GM23338 (cell line): ENCODE measurements around the gene GDF10. TPM values are rescaled to one million over a fixed set of nuclear protein-coding genes. Genes with fewer than 3 reads are reported as not detected.

Source experiments
- ATAC-seq: fragments of 200-7000 bp; cut with Tn5 transposase; 3 replicates; pipeline ENCODE4 v1.9.1; 2020
- DNase-seq: peaks from one replicate; pipeline ENCODE4 v3.0.0-alpha.2; 2015; ENCODE audit warnings: low spot score
- H2AFZ ChIP-seq: fragments of 200-600 bp; sonication (generic); 2 replicates; pipeline ENCODE4 v1.8.0; 2016; ENCODE audit warnings: antibody characterized with exemption, mild to moderate bottlenecking, moderate library complexity
- H3F3A ChIP-seq: fragments of 200-600 bp; sonication (generic); replicated peaks from 2 replicates; pipeline ENCODE4 v1.8.0; 2017; ENCODE audit warnings: antibody characterized with exemption, mixed run types, low read depth
- H3K27ac ChIP-seq: fragments of 200-600 bp; sonication (generic); 2 replicates; pipeline ENCODE4 v1.6.1; 2016; ENCODE audit warnings: low read depth
- H3K27me3 ChIP-seq: fragments of 200-600 bp; sonication (generic); 2 replicates; pipeline ENCODE4 v1.8.0; 2016; ENCODE audit warnings: mild to moderate bottlenecking, mixed run types, moderate library complexity; ENCODE audit not compliant: insufficient read depth
- H3K36me3 ChIP-seq: fragments of 200-600 bp; sonication (generic); 2 replicates; pipeline ENCODE4 v1.8.0; 2016; ENCODE audit warnings: mild to moderate bottlenecking; ENCODE audit not compliant: insufficient read depth
- H3K4me1 ChIP-seq: fragments of 200-600 bp; sonication (generic); 2 replicates; pipeline ENCODE4 v1.8.0; 2016; ENCODE audit warnings: mild to moderate bottlenecking, moderate library complexity; ENCODE audit not compliant: insufficient read depth
- H3K4me2 ChIP-seq: fragments of 200-600 bp; sonication (generic); 2 replicates; pipeline ENCODE4 v1.7.1; 2017; ENCODE audit warnings: mixed run types
- H3K4me3 ChIP-seq: fragments of 200-600 bp; sonication (generic); 2 replicates; pipeline ENCODE4 v1.6.1; 2016; ENCODE audit warnings: mixed run types
- H3K79me2 ChIP-seq: fragments of 200-600 bp; sonication (generic); replicated peaks from 2 replicates; pipeline ENCODE4 v1.8.0; 2017; ENCODE audit warnings: mild to moderate bottlenecking; ENCODE audit not compliant: insufficient read depth
- H3K9me2 ChIP-seq: fragments of 200-600 bp; sonication (generic); 2 replicates; pipeline ENCODE4 v1.8.0; 2017; ENCODE audit not compliant: insufficient read depth
- H4K20me1 ChIP-seq: fragments of 200-600 bp; sonication (generic); replicated peaks from 2 replicates; pipeline ENCODE4 v1.8.0; 2017; ENCODE audit warnings: mild to moderate bottlenecking; ENCODE audit not compliant: insufficient read depth
- H3K27ac Mint-ChIP-seq: 2 replicates; pipeline ENCODE4 v1.8.0; 2020; ENCODE audit warnings: inconsistent platforms, mild to moderate bottlenecking, moderate library complexity, mixed read lengths
- H3K27me3 Mint-ChIP-seq: 3 replicates; pipeline ENCODE4 v1.8.0; 2022; ENCODE audit warnings: low read depth, mild to moderate bottlenecking, moderate library complexity, mixed read lengths, inconsistent platforms; ENCODE audit not compliant: insufficient read depth, poor library complexity
- H3K36me3 Mint-ChIP-seq: 3 replicates; pipeline ENCODE4 v1.8.0; 2021; ENCODE audit warnings: low read depth, mild to moderate bottlenecking, inconsistent platforms, moderate library complexity, mixed read lengths
- H3K4me1 Mint-ChIP-seq: 3 replicates; pipeline ENCODE4 v1.8.0; 2020; ENCODE audit warnings: mild to moderate bottlenecking, inconsistent platforms, mixed read lengths
- H3K4me3 Mint-ChIP-seq: 3 replicates; pipeline ENCODE4 v1.8.0; 2021; ENCODE audit warnings: moderate library complexity, mild to moderate bottlenecking, inconsistent platforms, mixed read lengths
- H3K9me3 Mint-ChIP-seq: 3 replicates; pipeline ENCODE4 v1.8.0; 2020; ENCODE audit warnings: moderate library complexity, mild to moderate bottlenecking, inconsistent platforms, mixed read lengths
- STAT1 ChIP-seq: IDR thresholded peaks from one replicate; pipeline ENCODE4 v1.6.1; 2016; ENCODE audit warnings: antibody characterized with exemption; ENCODE audit not compliant: unreplicated experiment
- ZNF114 ChIP-seq: fragments of 250-450 bp; sonication (Bioruptor Pico); IDR thresholded peaks from 2 replicates; pipeline ENCODE4 v1.5.0; 2020; ENCODE audit warnings: mild to moderate bottlenecking, moderate library complexity
- ZNF331 ChIP-seq: fragments of 250-450 bp; sonication (Bioruptor Pico); IDR thresholded peaks from 2 replicates; pipeline ENCODE4 v1.5.0; 2020; ENCODE audit warnings: low read depth, mild to moderate bottlenecking, moderate library complexity
- ZNF462 ChIP-seq: fragments of 250-450 bp; sonication (Bioruptor Pico); IDR thresholded peaks from 2 replicates; pipeline ENCODE4 v1.5.0; 2020; ENCODE audit warnings: mild to moderate bottlenecking, moderate library complexity
- polyA plus RNA-seq: library from polyadenylated mRNA; unstranded; fragments of >200 nt; fragmentation: Nextera tagmentation; extraction: Ambion mirVana; gene quantifications from 2 replicates; pipeline ENCODE4 v1.2.1, GENCODE V29; 2016
- total RNA-seq: library from RNA; depleted of rRNA; stranded (reverse); fragments of >200 nt; shearing (Covaris generic); gene quantifications from 2 replicates; pipeline ENCODE4 v1.2.3, GENCODE V29; 2014
- TF ChIP-seq, protein P1 (sequence below): IDR thresholded peaks from 2 replicates; pipeline ENCODE4 v1.6.1; 2016; ENCODE audit warnings: antibody characterized with exemption
- TF ChIP-seq, protein P2 (sequence below), 2 experiments: fragments of 200-600 bp in 1 of 2; sonication (generic) in 1 of 2; conservative IDR thresholded peaks; 2 replicates each; pipeline versions ENCODE4 v1.5.1 to v1.6.1; 2016 to 2017; ENCODE audit warnings: antibody characterized with exemption in 2 of 2, low read depth in 2 of 2, mild to moderate bottlenecking in 2 of 2, moderate library complexity in 1 of 2

The GDF10 gene
- total and polyA plus RNA-seq, 2 experiments from 2014 or later, result 0.21 TPM; not detected in 1

DNA sequence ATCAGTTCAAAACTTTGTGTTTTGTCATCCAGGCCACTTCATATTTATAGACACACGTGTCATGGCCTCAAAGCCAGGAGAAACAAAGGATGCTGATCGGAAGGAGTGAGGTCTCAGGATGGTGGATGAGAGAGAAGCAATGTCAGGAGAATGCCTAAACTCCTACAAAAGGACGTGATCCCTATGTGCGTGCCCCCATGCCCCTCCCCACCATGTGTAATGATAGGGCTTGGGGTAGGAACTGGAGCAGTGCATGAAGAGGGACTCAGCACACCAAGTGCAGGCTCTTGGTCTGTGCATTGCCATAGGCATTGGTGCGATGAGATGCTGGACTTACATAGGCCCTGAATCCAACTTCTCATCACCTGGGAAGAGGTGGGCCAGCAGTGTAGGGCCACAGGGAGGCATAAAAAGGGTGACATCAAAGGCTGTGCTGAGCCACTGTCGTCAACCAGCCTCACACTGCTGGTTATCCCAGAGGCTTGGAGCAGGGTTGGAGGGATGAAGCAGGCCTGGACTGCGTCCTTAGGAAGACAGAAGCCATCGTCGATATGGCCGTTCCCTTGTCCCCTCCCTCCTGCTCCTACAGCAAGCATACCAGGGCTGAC is 46.9 kb upstream of the GDF10 start:
- H3K9me2 ChIP-seq, result peaks cover 14% of the 10 kb centered on the region; the same call in 1 of the 2 replicates
- ATAC-seq (no peak), DNase-seq (no peak)
- H3K4me2 ChIP-seq, result no peak overlapping the region
- no peak overlapping the region for H3K4me3 Mint-ChIP-seq
- H3K27ac ChIP-seq, result no peak overlapping the region
- H3K27me3 Mint-ChIP-seq, result peaks cover 6% of the 10 kb centered on the region
- H3F3A ChIP-seq, result no peaks in the 10 kb centered on the region
- H3K36me3 Mint-ChIP-seq, result no peaks in the 10 kb centered on the region
- no peaks in the 10 kb centered on the region; the same call in 2 of the 3 replicates for H3K4me1 Mint-ChIP-seq
- no peaks in the 10 kb centered on the region for H4K20me1 ChIP-seq
- H3K9me3 Mint-ChIP-seq, result no peaks in the 10 kb centered on the region
- H3K4me3 ChIP-seq, result no peak overlapping the region
- no peaks in the 10 kb centered on the region for H3K79me2 ChIP-seq
- H3K36me3 ChIP-seq, result no peaks in the 10 kb centered on the region
- TF ChIP-seq, protein P1, sequence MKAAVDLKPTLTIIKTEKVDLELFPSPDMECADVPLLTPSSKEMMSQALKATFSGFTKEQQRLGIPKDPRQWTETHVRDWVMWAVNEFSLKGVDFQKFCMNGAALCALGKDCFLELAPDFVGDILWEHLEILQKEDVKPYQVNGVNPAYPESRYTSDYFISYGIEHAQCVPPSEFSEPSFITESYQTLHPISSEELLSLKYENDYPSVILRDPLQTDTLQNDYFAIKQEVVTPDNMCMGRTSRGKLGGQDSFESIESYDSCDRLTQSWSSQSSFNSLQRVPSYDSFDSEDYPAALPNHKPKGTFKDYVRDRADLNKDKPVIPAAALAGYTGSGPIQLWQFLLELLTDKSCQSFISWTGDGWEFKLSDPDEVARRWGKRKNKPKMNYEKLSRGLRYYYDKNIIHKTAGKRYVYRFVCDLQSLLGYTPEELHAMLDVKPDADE, result no peak
- TF ChIP-seq, protein P2, sequence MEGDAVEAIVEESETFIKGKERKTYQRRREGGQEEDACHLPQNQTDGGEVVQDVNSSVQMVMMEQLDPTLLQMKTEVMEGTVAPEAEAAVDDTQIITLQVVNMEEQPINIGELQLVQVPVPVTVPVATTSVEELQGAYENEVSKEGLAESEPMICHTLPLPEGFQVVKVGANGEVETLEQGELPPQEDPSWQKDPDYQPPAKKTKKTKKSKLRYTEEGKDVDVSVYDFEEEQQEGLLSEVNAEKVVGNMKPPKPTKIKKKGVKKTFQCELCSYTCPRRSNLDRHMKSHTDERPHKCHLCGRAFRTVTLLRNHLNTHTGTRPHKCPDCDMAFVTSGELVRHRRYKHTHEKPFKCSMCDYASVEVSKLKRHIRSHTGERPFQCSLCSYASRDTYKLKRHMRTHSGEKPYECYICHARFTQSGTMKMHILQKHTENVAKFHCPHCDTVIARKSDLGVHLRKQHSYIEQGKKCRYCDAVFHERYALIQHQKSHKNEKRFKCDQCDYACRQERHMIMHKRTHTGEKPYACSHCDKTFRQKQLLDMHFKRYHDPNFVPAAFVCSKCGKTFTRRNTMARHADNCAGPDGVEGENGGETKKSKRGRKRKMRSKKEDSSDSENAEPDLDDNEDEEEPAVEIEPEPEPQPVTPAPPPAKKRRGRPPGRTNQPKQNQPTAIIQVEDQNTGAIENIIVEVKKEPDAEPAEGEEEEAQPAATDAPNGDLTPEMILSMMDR (conservative IDR thresholded peaks at IDR 0.05; ENCODE audit: low read depth in 2 of 2), result no peak
- TF ChIP-seq STAT1 (no peak), ZNF331 (no peak), ZNF114 (CRISPR knock-in tag) (no peak), ZNF462 (no peak)
- H3K4me1 ChIP-seq, result no peaks in the 10 kb centered on the region
- no peak overlapping the region for H2AFZ ChIP-seq
- no peaks in the 10 kb centered on the region for H3K27me3 ChIP-seq
- no peak overlapping the region for H3K27ac Mint-ChIP-seq
